Left lung (tissue), 10 donors: ENCODE results near the gene RRP36. TPM values are rescaled to one million over a fixed set of nuclear protein-coding genes. Genes with fewer than 3 reads are reported as not detected.
A peak's percentile ranks its signal among the peaks of the same experiment; 100 is the strongest.

Experiments used
- ATAC-seq: fragments of 200-7000 bp; cut with Tn5 transposase; one replicate; pipeline ENCODE4 v1.9.1; 2020; ENCODE audit warnings: moderate library complexity
- DNase-seq, 4 donors: peaks; one replicate each; pipeline ENCODE4 v3.0.0-alpha.2; 2013 to 2020
- H3K27ac ChIP-seq, 2 donors: fragments of 200-600 bp; sonication (generic) in 1 of 2; one replicate each; pipeline versions ENCODE4 v1.5.0 to v1.8.0; 2020 to 2021
- H3K27me3 ChIP-seq, 2 donors: fragments of 200-600 bp; sonication (generic) in 1 of 2; one replicate each; pipeline versions ENCODE4 v1.5.0 to v1.8.0; 2020 to 2021
- H3K36me3 ChIP-seq, 2 donors: fragments of 200-600 bp; sonication (generic) in 1 of 2; one replicate each; pipeline versions ENCODE4 v1.5.0 to v1.8.0; 2020 to 2021
- H3K4me1 ChIP-seq, 2 donors: fragments of 200-600 bp; one replicate each; pipeline ENCODE4 v1.8.0; 2021
- H3K4me3 ChIP-seq, 2 donors: fragments of 200-600 bp; sonication (generic) in 1 of 2; one replicate each; pipeline versions ENCODE4 v1.5.0 to v1.8.0; 2020 to 2021; ENCODE audit warnings: mild to moderate bottlenecking in 1 of 2
- H3K9me3 ChIP-seq, 2 donors: fragments of 200-600 bp; sonication (generic) in 1 of 2; one replicate each; pipeline versions ENCODE4 v1.5.0 to v1.8.0; 2020 to 2021
- intact Hi-C, 2 donors: fragments of 100-400 bp; cut with DNase I; formaldehyde crosslinking; loops; one replicate each; pipeline versions ENCODE4 v1.11.2 to v1.14.2; 2022
- polyA plus RNA-seq, 6 donors: library from polyadenylated mRNA; unstranded; fragments of 120-200 nt; gene quantifications; one replicate each; pipeline ENCODE4 v1.2.1, GENCODE V29; 2013; ENCODE audit not compliant: insufficient read length in 6 of 6
- total RNA-seq, 2 donors: library from RNA; stranded (reverse); fragmentation: NEBNext Ultra II Directional; extraction: Animal tissue kit (Norgen Biotek cat#: 25700); gene quantifications; one replicate each; pipeline ENCODE4 v1.2.1, GENCODE V29; 2021
- TF ChIP-seq, protein P1 (sequence below), 2 donors: fragments of 200-600 bp; sonication (generic) in 1 of 2; IDR thresholded peaks; one replicate each; pipeline versions ENCODE4 v1.5.0 to v1.8.0; 2021; ENCODE audit warnings: antibody characterized with exemption in 2 of 2
- donor health status: DM: no; HTN: yes; CAD: no.
- donor health status: DM: no; HTN: no; CAD: no.

Gene RRP36
- total and polyA plus RNA-seq, 8 donors: 43.3 to 55.2 (median 50.2) TPM

DNA sequence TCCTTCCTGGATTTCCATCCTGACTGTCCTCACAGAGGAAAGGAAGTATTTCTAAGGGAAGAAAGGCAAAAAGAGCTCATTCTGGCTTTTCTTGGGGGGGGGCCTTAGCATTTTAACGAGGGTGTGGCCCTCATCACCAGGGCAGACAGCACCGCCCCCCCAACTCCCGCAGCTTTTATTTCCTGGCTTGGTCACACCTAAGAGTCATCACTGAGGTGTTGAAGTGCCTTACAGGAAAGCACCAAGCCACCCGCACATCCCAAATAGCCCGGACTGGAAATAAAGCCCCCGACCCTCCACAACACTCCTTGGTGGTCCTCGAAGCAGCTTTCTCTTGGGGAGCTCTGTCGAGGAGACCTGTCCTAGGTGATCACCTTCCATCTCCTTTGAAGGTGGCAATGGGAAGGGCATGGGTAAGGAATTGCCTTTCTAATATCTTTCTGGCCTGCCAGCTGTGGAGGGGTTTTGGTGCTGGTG, 55.9 kb downstream of the RRP36 start:
- intact Hi-C loops: loop anchor here in 1 of 2 donors (10.0 kb wide), 1 partner anchor 47 kb away; no protein-coding TSS in a partner anchor
- ATAC-seq: peak; percentile 21
- Histone ChIP-seq H3K4me1 (peaks cover 11 to 19% of the 10 kb centered on the region in 2 donors), H3K9me3 (no peaks in the 10 kb centered on the region), H3K36me3 (peaks cover 0 to 12% of the 10 kb centered on the region in 2 donors), H3K27me3 (peaks cover 0 to 31% of the 10 kb centered on the region in 2 donors), H3K27ac (peak overlapping the region; percentile 69 to 72), H3K4me3 (peak overlapping the region; percentile 63 to 85)
- TF ChIP-seq, protein P1, sequence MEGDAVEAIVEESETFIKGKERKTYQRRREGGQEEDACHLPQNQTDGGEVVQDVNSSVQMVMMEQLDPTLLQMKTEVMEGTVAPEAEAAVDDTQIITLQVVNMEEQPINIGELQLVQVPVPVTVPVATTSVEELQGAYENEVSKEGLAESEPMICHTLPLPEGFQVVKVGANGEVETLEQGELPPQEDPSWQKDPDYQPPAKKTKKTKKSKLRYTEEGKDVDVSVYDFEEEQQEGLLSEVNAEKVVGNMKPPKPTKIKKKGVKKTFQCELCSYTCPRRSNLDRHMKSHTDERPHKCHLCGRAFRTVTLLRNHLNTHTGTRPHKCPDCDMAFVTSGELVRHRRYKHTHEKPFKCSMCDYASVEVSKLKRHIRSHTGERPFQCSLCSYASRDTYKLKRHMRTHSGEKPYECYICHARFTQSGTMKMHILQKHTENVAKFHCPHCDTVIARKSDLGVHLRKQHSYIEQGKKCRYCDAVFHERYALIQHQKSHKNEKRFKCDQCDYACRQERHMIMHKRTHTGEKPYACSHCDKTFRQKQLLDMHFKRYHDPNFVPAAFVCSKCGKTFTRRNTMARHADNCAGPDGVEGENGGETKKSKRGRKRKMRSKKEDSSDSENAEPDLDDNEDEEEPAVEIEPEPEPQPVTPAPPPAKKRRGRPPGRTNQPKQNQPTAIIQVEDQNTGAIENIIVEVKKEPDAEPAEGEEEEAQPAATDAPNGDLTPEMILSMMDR (IDR thresholded peaks at IDR 0.05): no peak
- DNase-seq: no peak

DNA sequence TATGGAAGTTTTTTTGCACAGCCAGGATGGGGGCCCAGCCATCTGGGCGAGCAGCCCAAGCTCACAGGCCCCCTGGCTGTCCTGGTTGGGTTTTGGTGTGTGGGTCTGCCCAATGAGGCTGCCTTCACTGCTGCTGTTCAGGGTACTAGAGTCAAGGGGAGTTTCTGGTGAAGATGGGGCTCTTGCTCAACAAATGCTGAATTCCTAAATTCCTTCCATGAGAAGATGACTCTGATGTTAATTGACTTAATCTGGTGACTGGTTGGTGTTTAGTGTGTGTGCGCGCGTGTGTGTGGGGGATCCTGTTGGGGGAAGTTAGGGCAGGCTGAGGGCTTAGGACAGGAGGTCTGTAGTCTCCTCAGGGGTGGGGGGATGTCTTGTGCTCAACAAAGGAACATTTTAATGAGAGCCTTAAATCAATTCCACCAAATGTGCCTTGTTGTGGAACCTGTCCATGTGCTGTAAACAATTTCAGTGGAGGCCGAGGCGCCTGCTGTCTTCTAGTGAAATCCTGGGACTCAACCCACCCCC, 56.6 kb downstream of the RRP36 start:
- H3K27ac ChIP-seq: peak overlapping the region in 1 of 2 donors; percentile 19
- no peaks in the 10 kb centered on the region for H3K9me3 ChIP-seq
- no peak for DNase-seq
- TF ChIP-seq, protein P1 (IDR thresholded peaks at IDR 0.05): no peak
- H3K36me3 ChIP-seq: peaks cover 0 to 7% of the 10 kb centered on the region in 2 donors
- peak overlapping the region; percentile 63 to 85 for H3K4me3 ChIP-seq
- peaks cover 0 to 31% of the 10 kb centered on the region in 2 donors for H3K27me3 ChIP-seq
- ATAC-seq: no peak
- intact Hi-C loops: loop anchor here in 1 of 2 donors (10.0 kb wide), 1 partner anchor 47 kb away; no protein-coding TSS in a partner anchor
- peaks cover 12 to 19% of the 10 kb centered on the region in 2 donors for H3K4me1 ChIP-seq

DNA sequence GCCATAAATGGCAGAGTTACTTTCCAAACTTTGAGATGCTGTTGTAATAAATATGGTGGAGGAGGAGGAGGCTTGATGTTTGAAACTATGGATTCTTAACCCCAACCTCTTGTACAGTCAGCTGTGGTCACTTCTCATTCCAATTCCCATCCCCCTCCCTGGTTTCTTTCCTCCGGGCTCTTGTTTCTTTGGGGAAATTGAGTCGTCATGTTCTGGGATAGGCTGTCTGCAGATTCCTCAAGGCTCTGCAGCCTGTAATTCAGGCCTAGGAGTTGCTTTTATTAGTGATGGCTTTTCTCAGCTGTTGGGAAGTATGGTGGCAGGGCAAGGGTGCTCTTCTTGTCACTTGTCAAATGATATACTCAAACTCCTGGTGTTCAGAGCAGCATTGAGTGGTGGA, 57.3 kb downstream of the RRP36 start:
- Histone ChIP-seq H3K4me1 (peaks cover 12 to 19% of the 10 kb centered on the region in 2 donors), H3K27ac (no peak overlapping the region), H3K36me3 (peaks cover 0 to 2% of the 10 kb centered on the region in 2 donors), H3K27me3 (peaks cover 0 to 31% of the 10 kb centered on the region in 2 donors), H3K9me3 (no peaks in the 10 kb centered on the region), H3K4me3 (no peak overlapping the region)
- intact Hi-C loops: loop anchor here in 1 of 2 donors (10.0 kb wide), 1 partner anchor 46 kb away; no protein-coding TSS in a partner anchor
- TF ChIP-seq, protein P1 (IDR thresholded peaks at IDR 0.05): no peak
- DNase-seq: no peak
- ATAC-seq: no peak

Other genes with a start within 250 kb of the RRP36 start
- 10 to 100 TPM; 12.6 to 15.9 TPM for gene BICRAL, start 239.6 kb upstream of the RRP36 start, total RNA-seq
- gene BICRAL, start 239.6 kb upstream of the RRP36 start, polyA plus RNA-seq: 10 to 100 TPM; 17.6 to 20.0 (median 19.2) TPM
- 10 to 100 TPM; 64.6 to 77.8 TPM for gene RPL7L1, start 142.0 kb upstream of the RRP36 start, total RNA-seq
- 100 to 1,000 TPM in 5 of 6 donors, 10 to 100 TPM in 1; 98.0 to 122 (median 116) TPM for gene RPL7L1, start 142.0 kb upstream of the RRP36 start, polyA plus RNA-seq
- 1 to 10 TPM; 2.0 to 2.1 TPM for gene PTCRA, start 105.6 kb upstream of the RRP36 start, total RNA-seq
- under 1 TPM in 5 of 6 donors, not detected in 1; 0.38 to 0.79 (median 0.58) TPM for gene PTCRA, start 105.6 kb upstream of the RRP36 start, polyA plus RNA-seq
- gene CNPY3, start 92.1 kb upstream of the RRP36 start, total RNA-seq: 10 to 100 TPM; 71.4 to 74.1 TPM
- 10 to 100 TPM; 59.2 to 72.1 (median 63.2) TPM for gene CNPY3, start 92.1 kb upstream of the RRP36 start, polyA plus RNA-seq
- 1 to 10 TPM in 1 of 2 donors, under 1 TPM in 1; 0.86 to 1.0 TPM for gene GNMT, start 60.9 kb upstream of the RRP36 start, total RNA-seq
- 1 to 10 TPM in 2 of 6 donors, under 1 TPM in 4; 0.79 to 2.3 (median 0.96) TPM for gene GNMT, start 60.9 kb upstream of the RRP36 start, polyA plus RNA-seq
- 10 to 100 TPM; 23.2 to 25.2 TPM for gene PEX6, start 42.4 kb upstream of the RRP36 start, total RNA-seq
- 10 to 100 TPM; 15.2 to 27.1 (median 18.1) TPM for gene PEX6, start 42.4 kb upstream of the RRP36 start, polyA plus RNA-seq
- 10 to 100 TPM; 30.0 to 35.0 TPM for gene PPP2R5D, start 37.1 kb upstream of the RRP36 start, total RNA-seq
- gene PPP2R5D, start 37.1 kb upstream of the RRP36 start, polyA plus RNA-seq: 10 to 100 TPM; 56.8 to 76.3 (median 63.3) TPM
- gene MEA1, start 7.7 kb upstream of the RRP36 start, total RNA-seq: 10 to 100 TPM; 42.7 to 52.1 TPM
- 10 to 100 TPM; 73.4 to 82.6 (median 77.5) TPM for gene MEA1, start 7.7 kb upstream of the RRP36 start, polyA plus RNA-seq
- gene KLHDC3, start 7.4 kb upstream of the RRP36 start, total RNA-seq: 10 to 100 TPM; 50.5 to 65.4 TPM
- gene KLHDC3, start 7.4 kb upstream of the RRP36 start, polyA plus RNA-seq: 100 to 1,000 TPM in 3 of 6 donors, 10 to 100 TPM in 3; 95.3 to 110 (median 103) TPM
- 10 to 100 TPM; 22.0 to 28.4 TPM for gene CUL7, start 32.2 kb downstream of the RRP36 start, total RNA-seq
- gene CUL7, start 32.2 kb downstream of the RRP36 start, polyA plus RNA-seq: 10 to 100 TPM; 42.0 to 54.3 (median 43.6) TPM
- 10 to 100 TPM; 35.2 to 43.4 TPM for gene MRPL2, start 37.8 kb downstream of the RRP36 start, total RNA-seq
- gene MRPL2, start 37.8 kb downstream of the RRP36 start, polyA plus RNA-seq: 10 to 100 TPM; 36.2 to 48.0 (median 40.5) TPM
- 10 to 100 TPM; 20.2 to 38.8 TPM for gene KLC4, start 38.0 kb downstream of the RRP36 start, total RNA-seq
- 10 to 100 TPM; 44.5 to 55.6 (median 53.3) TPM for gene KLC4, start 38.0 kb downstream of the RRP36 start, polyA plus RNA-seq
- 100 to 1,000 TPM in 1 of 2 donors, 10 to 100 TPM in 1; 89.2 to 179 TPM for gene PTK7, start 54.7 kb downstream of the RRP36 start, total RNA-seq
- 100 to 1,000 TPM; 274 to 312 (median 289) TPM for gene PTK7, start 54.7 kb downstream of the RRP36 start, polyA plus RNA-seq
- gene SRF, start 149.6 kb downstream of the RRP36 start, total RNA-seq: 10 to 100 TPM; 31.8 to 36.3 TPM
- 10 to 100 TPM; 20.2 to 33.5 (median 30.1) TPM for gene SRF, start 149.6 kb downstream of the RRP36 start, polyA plus RNA-seq
- 10 to 100 TPM; 36.1 to 37.3 TPM for gene CUL9, start 160.6 kb downstream of the RRP36 start, total RNA-seq
- 10 to 100 TPM; 35.9 to 55.1 (median 42.3) TPM for gene CUL9, start 160.6 kb downstream of the RRP36 start, polyA plus RNA-seq
- 10 to 100 TPM; 47.3 to 49.6 TPM for gene DNPH1, start 207.9 kb downstream of the RRP36 start, total RNA-seq
- gene DNPH1, start 207.9 kb downstream of the RRP36 start, polyA plus RNA-seq: 10 to 100 TPM; 26.4 to 43.4 (median 31.9) TPM
- under 1 TPM; 0.08 to 0.26 TPM for gene TTBK1, start 221.9 kb downstream of the RRP36 start, total RNA-seq
- gene TTBK1, start 221.9 kb downstream of the RRP36 start, polyA plus RNA-seq: under 1 TPM; 0.42 to 0.94 (median 0.77) TPM